HG03342 (cell line): ENCODE measurements around the gene ALS2.
"Not testable (repeated sequence)": the region's sequence is repeated elsewhere in the genome, so short reads cannot be mapped to it uniquely, and the experiment has no call there.

ENCODE experiments used
- ATAC-seq: cut with Tn5 transposase; IDR thresholded peaks from one replicate; pipeline ENCODE4 v1.9.1; 2021; ENCODE audit warnings: mild to moderate bottlenecking, moderate library complexity; ENCODE audit not compliant: unreplicated experiment

The ALS2 gene

GRCh38 chr2:201678401-201678800 lies 102.3 kb downstream of the ALS2 start:
- ATAC-seq = no peak

GRCh38 chr2:201675454-201675853 lies 105.3 kb downstream of the ALS2 start:
- ATAC-seq = no peak

- ATAC-seq = no peak
Observed at GRCh38 chr2:201674794-201675193, 105.9 kb downstream of the ALS2 start.

GRCh38 chr2:201674298-201674697 lies 106.4 kb downstream of the ALS2 start:
- no peak for ATAC-seq

- no peak for ATAC-seq
Observed at GRCh38 chr2:201673546-201673945, 107.2 kb downstream of the ALS2 start.

GRCh38 chr2:201671205-201671604 lies 109.5 kb downstream of the ALS2 start:
- ATAC-seq = not testable (repeated sequence)

- ATAC-seq = no peak
Observed at GRCh38 chr2:201669865-201670264, 110.9 kb downstream of the ALS2 start.

- ATAC-seq = no peak
Observed at GRCh38 chr2:201668402-201668910, 112.3 kb downstream of the ALS2 start.

- no peak for ATAC-seq
Observed at GRCh38 chr2:201664334-201664733, 116.4 kb downstream of the ALS2 start.

GRCh38 chr2:201661366-201661765 lies 119.4 kb downstream of the ALS2 start:
- no peak for ATAC-seq

GRCh38 chr2:201660293-201660895 lies 120.3 kb downstream of the ALS2 start:
- no peak for ATAC-seq

- no peak for ATAC-seq
Observed at GRCh38 chr2:201656740-201657139, 124.0 kb downstream of the ALS2 start.

- no peak for ATAC-seq
Observed at GRCh38 chr2:201656102-201656501, 124.6 kb downstream of the ALS2 start.

GRCh38 chr2:201654616-201655384 lies 125.9 kb downstream of the ALS2 start:
- no peak for ATAC-seq

- ATAC-seq = no peak
Observed at GRCh38 chr2:201653221-201653620, 127.5 kb downstream of the ALS2 start.
